Hepatocyte (in vitro differentiated cells): ENCODE measurements around the gene CALML5.

Source experiments
- EZH2 ChIP-seq: fragments of 200-600 bp; sonication (generic); IDR thresholded peaks from 2 replicates; pipeline ENCODE4 v1.6.1; 2016; ENCODE audit warnings: antibody characterized with exemption, mild to moderate bottlenecking, borderline replicate concordance
- TF ChIP-seq, protein P1 (sequence below): fragments of 200-600 bp; sonication (generic); IDR thresholded peaks from 2 replicates; pipeline ENCODE4 v1.5.1; 2016; ENCODE audit warnings: antibody characterized with exemption, mild to moderate bottlenecking; ENCODE audit not compliant: poor library complexity

- TF ChIP-seq, protein P1, sequence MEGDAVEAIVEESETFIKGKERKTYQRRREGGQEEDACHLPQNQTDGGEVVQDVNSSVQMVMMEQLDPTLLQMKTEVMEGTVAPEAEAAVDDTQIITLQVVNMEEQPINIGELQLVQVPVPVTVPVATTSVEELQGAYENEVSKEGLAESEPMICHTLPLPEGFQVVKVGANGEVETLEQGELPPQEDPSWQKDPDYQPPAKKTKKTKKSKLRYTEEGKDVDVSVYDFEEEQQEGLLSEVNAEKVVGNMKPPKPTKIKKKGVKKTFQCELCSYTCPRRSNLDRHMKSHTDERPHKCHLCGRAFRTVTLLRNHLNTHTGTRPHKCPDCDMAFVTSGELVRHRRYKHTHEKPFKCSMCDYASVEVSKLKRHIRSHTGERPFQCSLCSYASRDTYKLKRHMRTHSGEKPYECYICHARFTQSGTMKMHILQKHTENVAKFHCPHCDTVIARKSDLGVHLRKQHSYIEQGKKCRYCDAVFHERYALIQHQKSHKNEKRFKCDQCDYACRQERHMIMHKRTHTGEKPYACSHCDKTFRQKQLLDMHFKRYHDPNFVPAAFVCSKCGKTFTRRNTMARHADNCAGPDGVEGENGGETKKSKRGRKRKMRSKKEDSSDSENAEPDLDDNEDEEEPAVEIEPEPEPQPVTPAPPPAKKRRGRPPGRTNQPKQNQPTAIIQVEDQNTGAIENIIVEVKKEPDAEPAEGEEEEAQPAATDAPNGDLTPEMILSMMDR, result no peak
- no peak for TF ChIP-seq EZH2
Observed at GRCh38 chr10:5528989-5529701, 29.8 kb upstream of the CALML5 start.
